ENCODE data around the gene KRT1.

The KRT1 gene

GRCh38 chr12:52656616-52657015 lies 23.6 kb downstream of the KRT1 start:
- in situ Hi-C loops (cut with HindIII; ENCODE audit: low sequenced_read_pairs): no loop called here

GRCh38 chr12:52655720-52656124 lies 24.5 kb downstream of the KRT1 start:
- DNase-seq (ENCODE audit: low read depth, low spot score): no peak
- TF ChIP-seq CTCF (IDR thresholded peaks at IDR 0.05; ENCODE audit: low read depth, low read length): no peak
- in situ Hi-C loops (cut with HindIII; ENCODE audit: low sequenced_read_pairs): no loop called here
- H3K4me3 ChIP-seq (ENCODE audit: low read depth, low read length): no peak overlapping the region

More at GRCh38 chr12:52656616-52657015, 23.6 kb downstream of the KRT1 start:
- no peak for TF ChIP-seq CTCF (IDR thresholded peaks at IDR 0.05; ENCODE audit: low read depth, low read length)
- DNase-seq (ENCODE audit: low read depth, low spot score): no peak
- H3K4me3 ChIP-seq (ENCODE audit: low read depth, low read length): no peak overlapping the region

- in situ Hi-C loops (cut with HindIII; ENCODE audit: low sequenced_read_pairs): no loop called here
- no peak for DNase-seq (ENCODE audit: low read depth, low spot score)
Observed at GRCh38 chr12:52655251-52655650, 25.0 kb downstream of the KRT1 start.

GRCh38 chr12:52651726-52652261 lies 28.4 kb downstream of the KRT1 start, which contains the start of gene KRT2:
Gene KRT2 (minus strand): TSS chr12:52652211. CDS start chr12:52652142, 69 bp downstream.
- in situ Hi-C loops (cut with HindIII; ENCODE audit: low sequenced_read_pairs): no loop called here
- DNase-seq (ENCODE audit: low read depth, low spot score): no peak
- TF ChIP-seq CTCF (IDR thresholded peaks at IDR 0.05; ENCODE audit: low read depth, low read length): no peak
- H3K4me3 ChIP-seq (ENCODE audit: low read depth, low read length): no peak within 1 kb of the TSS

More at GRCh38 chr12:52655251-52655650, 25.0 kb downstream of the KRT1 start:
- TF ChIP-seq CTCF (IDR thresholded peaks at IDR 0.05; ENCODE audit: low read depth, low read length): no peak
- H3K4me3 ChIP-seq (ENCODE audit: low read depth, low read length): no peak overlapping the region

- in situ Hi-C loops (cut with HindIII; ENCODE audit: low sequenced_read_pairs): no loop called here
Observed at GRCh38 chr12:52650520-52651081, 29.6 kb downstream of the KRT1 start.

GRCh38 chr12:52649066-52649465 lies 31.1 kb downstream of the KRT1 start:
- no peak for DNase-seq (ENCODE audit: low read depth, low spot score)
- TF ChIP-seq CTCF (IDR thresholded peaks at IDR 0.05; ENCODE audit: low read depth, low read length): no peak
- in situ Hi-C loops (cut with HindIII; ENCODE audit: low sequenced_read_pairs): no loop called here
- H3K4me3 ChIP-seq (ENCODE audit: low read depth, low read length): no peak overlapping the region

More at GRCh38 chr12:52650520-52651081, 29.6 kb downstream of the KRT1 start:
- H3K4me3 ChIP-seq (ENCODE audit: low read depth, low read length): no peak overlapping the region
- TF ChIP-seq CTCF (IDR thresholded peaks at IDR 0.05; ENCODE audit: low read depth, low read length): no peak
- no peak for DNase-seq (ENCODE audit: low read depth, low spot score)

Measured in astrocyte of the spinal cord (primary cell).